HG03095 (cell line): ENCODE results near the gene L1CAM.

Experiments used
- ATAC-seq: cut with Tn5 transposase; IDR thresholded peaks from one replicate; pipeline ENCODE4 v1.9.1; 2021; ENCODE audit warnings: moderate library complexity; ENCODE audit not compliant: unreplicated experiment

The L1CAM gene

GRCh38 chrX:153903991-153904957 is 18.3 kb upstream of the L1CAM start, which contains the start of gene AVPR2:
Gene AVPR2, plus strand, starts transcription at chrX:153904673. Its CDS starts 473 bp downstream, at chrX:153905146.
- ATAC-seq = no peak

- no peak for ATAC-seq
Observed at GRCh38 chrX:153903238-153903980, 17.4 kb upstream of the L1CAM start.

DNA sequence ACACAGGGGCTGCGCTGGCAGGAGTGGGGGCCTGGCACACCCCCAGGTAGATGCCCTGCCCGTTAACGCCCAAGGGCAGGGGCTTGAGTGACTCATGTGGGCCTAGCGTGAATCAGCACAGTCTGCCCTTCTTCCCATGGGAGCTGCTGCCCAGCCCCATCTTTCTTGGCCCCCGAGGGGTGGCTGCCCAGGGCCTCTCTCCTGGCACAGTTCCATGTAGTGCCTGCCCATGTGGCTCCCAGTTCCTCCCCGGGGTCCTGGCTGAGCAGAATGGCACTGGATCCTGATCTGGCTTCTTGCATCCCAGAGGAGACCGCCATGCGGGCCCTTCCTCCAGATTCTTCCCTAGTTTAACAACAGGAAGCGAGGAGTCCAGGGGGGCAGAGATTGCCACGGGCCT is 16.4 kb upstream of the L1CAM start:
- no peak for ATAC-seq

- ATAC-seq = no peak
Observed at GRCh38 chrX:153901753-153902140, 15.8 kb upstream of the L1CAM start.

GRCh38 chrX:153900831-153901752 is 15.1 kb upstream of the L1CAM start:
- peak; percentile 81 for ATAC-seq

GRCh38 chrX:153897899-153898298 is 11.9 kb upstream of the L1CAM start:
- no peak for ATAC-seq

DNA sequence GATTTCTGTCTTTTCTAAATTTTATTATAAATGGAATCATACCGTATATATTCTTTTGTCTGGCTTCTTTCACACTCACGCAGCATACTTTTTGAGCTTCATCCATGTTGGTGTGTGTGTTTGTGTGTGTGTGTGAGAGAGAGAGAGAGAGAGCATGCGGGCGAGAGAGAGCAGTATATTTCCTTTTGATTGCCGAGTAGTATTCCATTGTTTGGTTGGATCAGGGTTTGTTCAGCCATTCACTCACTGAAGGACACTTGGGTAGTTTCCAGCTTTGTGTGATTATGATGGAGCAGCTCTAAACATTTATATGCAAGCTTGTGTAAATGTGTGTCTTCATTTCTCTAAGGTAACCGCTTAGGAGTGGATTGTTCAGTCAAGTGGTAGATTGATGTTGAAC is 3.1 kb upstream of the L1CAM start:
- no peak for ATAC-seq

- no peak for ATAC-seq
Observed at GRCh38 chrX:153888344-153888743, 2.4 kb upstream of the L1CAM start.

DNA sequence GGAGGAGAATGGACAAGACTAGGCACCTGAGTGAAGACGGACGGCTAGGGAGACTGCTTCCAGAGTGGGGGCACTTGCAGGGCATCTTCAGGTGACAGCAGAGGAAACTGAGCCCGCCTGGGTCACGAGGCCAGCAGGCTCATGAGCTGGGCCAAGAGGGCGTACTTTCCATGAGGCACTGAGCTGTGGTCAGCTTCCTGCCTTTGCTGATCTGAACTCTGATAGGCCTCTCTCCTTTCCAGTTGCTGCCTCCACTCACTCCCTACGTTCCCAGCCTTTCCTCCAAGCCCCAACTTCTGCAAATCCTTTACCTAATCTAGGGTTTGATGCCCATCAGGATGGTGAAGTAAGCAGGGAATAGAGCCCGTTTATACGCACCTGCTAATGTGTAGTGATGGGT is 1.4 kb upstream of the L1CAM start:
- ATAC-seq = no peak

DNA sequence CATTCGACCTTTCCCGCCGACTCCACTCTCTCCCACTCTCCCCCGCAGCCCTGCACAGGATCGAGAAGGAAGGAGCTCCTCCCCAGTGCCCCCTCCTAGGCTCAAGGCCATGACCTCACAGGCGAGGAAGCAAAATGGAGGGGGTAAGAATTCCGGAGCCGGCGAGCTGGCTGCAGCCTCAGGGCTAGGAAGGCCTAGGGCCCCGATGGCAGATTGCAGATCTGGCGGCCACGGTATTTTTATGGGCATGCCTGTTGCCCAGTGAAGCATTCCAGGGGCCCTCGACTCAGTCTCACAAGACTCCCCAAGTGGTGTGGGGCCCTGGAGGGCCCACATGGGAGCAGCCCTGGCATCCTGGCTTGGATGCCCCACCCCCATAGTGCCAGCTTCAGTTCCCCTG is 942 bp upstream of the L1CAM start:
- ATAC-seq = no peak

DNA sequence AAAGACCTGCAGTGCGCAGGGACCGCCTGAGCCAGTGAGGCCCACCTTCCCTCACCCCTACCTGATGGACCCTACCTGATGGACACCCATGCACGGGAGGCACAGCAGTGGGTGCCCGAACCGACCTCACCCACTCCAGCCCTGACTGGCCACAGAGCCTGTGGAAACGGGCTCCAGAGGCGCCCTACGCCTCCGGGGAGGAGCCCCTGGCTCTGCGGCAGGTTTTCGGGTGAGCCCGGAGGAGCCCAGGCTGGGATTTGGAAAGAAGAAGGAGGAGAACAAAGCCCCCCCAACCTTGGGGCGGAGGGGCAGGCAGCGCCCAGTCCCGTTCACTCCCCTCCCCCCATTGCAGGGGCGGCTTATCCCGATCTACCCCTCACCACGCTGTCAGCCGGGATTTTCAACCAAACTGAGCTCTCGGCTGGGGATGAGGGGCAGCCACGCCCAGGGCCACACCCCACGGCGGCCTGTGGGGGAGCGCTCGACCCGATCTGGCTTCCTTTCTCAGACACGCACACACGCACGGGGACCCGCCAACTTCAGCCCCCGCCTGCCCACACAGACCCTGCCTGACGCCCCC is 675 bp downstream of the L1CAM start:
- no peak for ATAC-seq

DNA sequence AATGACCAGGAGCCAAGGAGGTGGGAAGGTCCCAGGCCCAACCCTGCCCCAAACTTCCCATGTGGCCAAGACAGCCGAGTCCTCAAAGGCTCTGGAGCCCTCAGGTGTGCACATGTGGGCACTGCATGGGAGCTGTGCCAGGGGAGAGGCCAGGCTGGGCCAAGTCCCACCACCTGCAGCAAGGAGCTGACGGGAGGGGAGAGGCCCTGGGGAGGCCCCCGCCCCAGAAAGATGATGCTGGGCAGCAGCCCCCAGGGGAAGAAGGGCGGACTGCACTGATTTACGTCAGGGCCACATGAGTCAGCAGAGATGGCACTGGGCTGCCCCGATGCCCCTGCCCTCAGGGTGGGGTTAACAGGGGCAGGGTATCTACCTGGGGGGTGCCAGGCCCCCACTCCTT is 1.4 kb downstream of the L1CAM start:
- ATAC-seq = no peak

DNA sequence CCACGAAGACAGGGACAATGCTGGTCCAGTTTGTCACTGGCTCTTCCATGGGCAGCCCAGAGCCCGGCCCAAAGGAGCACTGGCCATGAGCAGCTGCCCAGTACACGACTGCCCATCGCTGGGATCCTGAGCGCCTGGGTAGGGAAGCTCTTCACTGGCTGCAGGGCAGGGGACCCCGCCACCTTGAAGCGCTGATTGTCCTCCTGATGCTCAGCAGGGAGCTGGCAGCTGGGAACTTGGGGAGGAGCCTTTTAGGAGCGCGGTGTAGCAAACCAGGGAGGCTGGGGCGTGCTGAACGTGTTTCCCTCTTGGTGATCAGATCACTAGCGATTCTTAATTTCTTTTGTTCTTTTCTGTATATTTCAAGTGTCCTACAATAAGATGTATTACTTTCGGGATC is 1.8 kb downstream of the L1CAM start:
- no peak for ATAC-seq

GRCh38 chrX:153883163-153883843 is 2.7 kb downstream of the L1CAM start:
- no peak for ATAC-seq

DNA sequence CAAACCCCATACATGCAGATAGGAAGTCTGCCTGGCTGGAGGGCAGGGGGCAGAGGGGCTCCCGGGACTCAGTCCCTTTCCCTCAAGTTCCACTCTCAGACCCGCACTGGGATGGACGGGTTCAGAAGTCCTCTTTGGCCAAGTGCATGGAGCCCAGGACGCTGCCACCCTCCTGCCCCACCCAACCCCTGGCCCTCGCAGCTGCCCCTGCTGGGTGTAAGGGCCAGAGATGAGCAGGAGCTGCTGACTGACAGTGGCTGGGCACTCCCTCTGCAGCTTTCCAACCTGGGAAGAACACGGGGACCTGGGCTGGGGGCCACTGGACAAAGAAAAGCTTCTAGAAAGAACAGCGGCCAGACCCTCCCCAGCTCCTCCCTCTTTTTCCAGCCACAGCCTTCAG is 3.4 kb downstream of the L1CAM start:
- ATAC-seq = no peak

DNA sequence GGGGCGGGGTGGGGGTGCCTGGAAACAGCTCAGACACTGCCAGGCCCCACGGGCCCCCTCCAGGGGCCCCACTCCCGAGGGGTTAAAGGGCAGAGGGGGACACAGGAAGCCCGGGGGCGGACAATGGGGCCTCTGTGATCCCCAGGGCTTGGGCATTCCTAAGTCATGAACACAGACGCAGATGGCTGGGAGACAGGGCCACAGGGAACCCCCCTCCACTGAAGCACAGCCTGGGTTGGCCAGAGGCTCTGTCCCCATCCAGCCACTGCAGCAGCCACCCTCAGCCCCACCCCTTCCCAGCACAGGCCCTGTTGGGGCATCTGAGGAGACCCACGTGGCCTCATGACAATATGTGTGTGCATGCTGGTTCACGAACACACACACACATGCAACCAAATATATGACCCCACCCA is 3.9 kb downstream of the L1CAM start:
- ATAC-seq = no peak

- ATAC-seq = no peak
Observed at GRCh38 chrX:153881281-153881680, 4.7 kb downstream of the L1CAM start.

GRCh38 chrX:153880440-153880815 is 5.5 kb downstream of the L1CAM start:
- ATAC-seq = no peak

GRCh38 chrX:153879741-153880439 is 6.1 kb downstream of the L1CAM start:
- ATAC-seq = no peak
